SU-DHL-6 (cell line): ENCODE measurements around the gene SURF6.

Source experiments
- H2AFZ ChIP-seq: fragments of 200-600 bp; sonication (generic); 2 replicates; pipeline ENCODE4 v1.6.1; 2014; ENCODE audit warnings: low read depth, mild to moderate bottlenecking, moderate library complexity, mixed read lengths, antibody characterized with exemption, low read length; ENCODE audit not compliant: severe bottlenecking
- H3F3A ChIP-seq: fragments of 200-600 bp; shearing (Covaris generic); 2 replicates; pipeline ENCODE4 v1.6.0; 2016; ENCODE audit warnings: antibody characterized with exemption, mild to moderate bottlenecking; ENCODE audit not compliant: insufficient read depth
- H3K27ac ChIP-seq: fragments of 200-600 bp; sonication (generic); 2 replicates; pipeline ENCODE4 v1.5.1; 2016; ENCODE audit warnings: low read depth, mild to moderate bottlenecking, low read length, moderate library complexity, mixed read lengths
- H3K27me3 ChIP-seq: fragments of 200-600 bp; sonication (generic), shearing (Covaris generic); 2 replicates; pipeline ENCODE4 v1.6.0; 2014; ENCODE audit warnings: mild to moderate bottlenecking, low read length
- H3K36me3 ChIP-seq: fragments of 200-600 bp; sonication (generic); 2 replicates; pipeline ENCODE4 v1.6.1; 2014; ENCODE audit warnings: mild to moderate bottlenecking, low read length, mixed read lengths
- H3K4me2 ChIP-seq: fragments of 300-600, 200-600 bp; shearing (Covaris generic), sonication (generic); 2 replicates; pipeline ENCODE4 v1.6.0; 2014; ENCODE audit warnings: low read length, low read depth, mild to moderate bottlenecking; ENCODE audit not compliant: poor library complexity, severe bottlenecking
- H3K4me3 ChIP-seq: fragments of 200-600 bp; sonication (generic); 2 replicates; pipeline ENCODE4 v1.5.1; 2014; ENCODE audit warnings: antibody characterized with exemption, low read length, mild to moderate bottlenecking, mixed read lengths; ENCODE audit not compliant: insufficient read depth, poor library complexity, severe bottlenecking
- H3K79me2 ChIP-seq: fragments of 200-600 bp; sonication (generic); 2 replicates; pipeline ENCODE4 v1.6.1; 2014; ENCODE audit warnings: mild to moderate bottlenecking, low read length, moderate library complexity; ENCODE audit not compliant: insufficient read depth
- H3K9ac ChIP-seq: fragments of 200-600 bp; sonication (generic); 2 replicates; pipeline ENCODE4 v1.7.0; 2014; ENCODE audit warnings: mild to moderate bottlenecking, low read length
- H3K9me2 ChIP-seq: fragments of 200-600 bp; sonication (generic); replicated peaks from 2 replicates; pipeline ENCODE4 v1.6.1; 2014; ENCODE audit warnings: low read length; ENCODE audit not compliant: insufficient read depth
- H3K9me3 ChIP-seq: fragments of 200-600 bp; sonication (generic); 2 replicates; pipeline ENCODE4 v1.6.1; 2014; ENCODE audit warnings: low read length, mixed read lengths; ENCODE audit not compliant: insufficient read depth
- H4K20me1 ChIP-seq: fragments of 200-600 bp; sonication (generic); 2 replicates; pipeline ENCODE4 v1.6.1; 2014; ENCODE audit warnings: low read depth, mild to moderate bottlenecking, antibody characterized with exemption, low read length, moderate library complexity, mixed read lengths
- EZH2phosphoT487 ChIP-seq: fragments of 200-600 bp; sonication (generic), shearing (Covaris generic); conservative IDR thresholded peaks from 2 replicates; pipeline ENCODE4 v1.6.1; 2018; ENCODE audit warnings: mild to moderate bottlenecking, antibody characterized with exemption, low read length, moderate library complexity, mixed read lengths
- TF ChIP-seq, protein P1 (sequence below): fragments of 200-600 bp; sonication (generic); IDR thresholded peaks from one replicate; pipeline ENCODE4 v1.5.1; 2017; ENCODE audit warnings: antibody characterized with exemption, mild to moderate bottlenecking, low read length, moderate library complexity; ENCODE audit not compliant: insufficient read depth, poor library complexity, severe bottlenecking

Gene SURF6

DNA sequence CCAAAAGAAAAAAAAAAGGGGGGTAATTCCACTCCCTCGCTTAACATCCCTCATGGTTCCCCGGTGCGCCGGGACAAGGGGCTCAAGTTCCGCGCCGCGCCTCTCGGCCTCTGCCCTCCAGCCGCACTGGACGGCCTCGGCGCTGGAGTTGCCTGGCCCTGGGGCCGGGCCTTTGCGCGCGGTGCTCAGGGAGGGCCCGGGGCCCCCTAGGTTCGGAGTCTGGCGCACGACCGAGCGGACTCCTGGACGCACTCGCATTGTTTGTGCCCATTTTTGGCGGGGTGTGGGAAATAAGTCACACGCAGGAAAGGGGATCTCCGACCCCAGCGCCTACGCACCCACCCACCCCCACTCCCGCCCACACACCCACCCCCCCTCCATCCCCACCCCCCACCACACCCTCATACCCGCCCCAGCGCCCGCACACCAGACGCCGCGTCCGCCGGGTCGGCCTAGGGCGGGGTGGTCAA lies 11.6 kb upstream of the SURF6 start:
- H4K20me1 ChIP-seq: no peaks in the 10 kb centered on the region; the same call in 1 of the 2 replicates
- peak overlapping the region; percentile 99 for H3K4me3 ChIP-seq
- H3K9ac ChIP-seq: peak overlapping the region; percentile 100
- no peaks in the 10 kb centered on the region for H3K9me2 ChIP-seq
- peak overlapping the region; percentile 92 for H3K27ac ChIP-seq
- peaks cover 34% of the 10 kb centered on the region for H3K36me3 ChIP-seq
- peaks cover 40% of the 10 kb centered on the region for H3K79me2 ChIP-seq
- H3F3A ChIP-seq: peaks cover 42% of the 10 kb centered on the region
- H3K4me2 ChIP-seq: peak overlapping the region; percentile 63
- no peaks in the 10 kb centered on the region for H3K9me3 ChIP-seq
- no peaks in the 10 kb centered on the region for H3K27me3 ChIP-seq
- H2AFZ ChIP-seq: no peak overlapping the region
- no peak for TF ChIP-seq EZH2phosphoT487
- TF ChIP-seq, protein P1, sequence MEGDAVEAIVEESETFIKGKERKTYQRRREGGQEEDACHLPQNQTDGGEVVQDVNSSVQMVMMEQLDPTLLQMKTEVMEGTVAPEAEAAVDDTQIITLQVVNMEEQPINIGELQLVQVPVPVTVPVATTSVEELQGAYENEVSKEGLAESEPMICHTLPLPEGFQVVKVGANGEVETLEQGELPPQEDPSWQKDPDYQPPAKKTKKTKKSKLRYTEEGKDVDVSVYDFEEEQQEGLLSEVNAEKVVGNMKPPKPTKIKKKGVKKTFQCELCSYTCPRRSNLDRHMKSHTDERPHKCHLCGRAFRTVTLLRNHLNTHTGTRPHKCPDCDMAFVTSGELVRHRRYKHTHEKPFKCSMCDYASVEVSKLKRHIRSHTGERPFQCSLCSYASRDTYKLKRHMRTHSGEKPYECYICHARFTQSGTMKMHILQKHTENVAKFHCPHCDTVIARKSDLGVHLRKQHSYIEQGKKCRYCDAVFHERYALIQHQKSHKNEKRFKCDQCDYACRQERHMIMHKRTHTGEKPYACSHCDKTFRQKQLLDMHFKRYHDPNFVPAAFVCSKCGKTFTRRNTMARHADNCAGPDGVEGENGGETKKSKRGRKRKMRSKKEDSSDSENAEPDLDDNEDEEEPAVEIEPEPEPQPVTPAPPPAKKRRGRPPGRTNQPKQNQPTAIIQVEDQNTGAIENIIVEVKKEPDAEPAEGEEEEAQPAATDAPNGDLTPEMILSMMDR: no peak

DNA sequence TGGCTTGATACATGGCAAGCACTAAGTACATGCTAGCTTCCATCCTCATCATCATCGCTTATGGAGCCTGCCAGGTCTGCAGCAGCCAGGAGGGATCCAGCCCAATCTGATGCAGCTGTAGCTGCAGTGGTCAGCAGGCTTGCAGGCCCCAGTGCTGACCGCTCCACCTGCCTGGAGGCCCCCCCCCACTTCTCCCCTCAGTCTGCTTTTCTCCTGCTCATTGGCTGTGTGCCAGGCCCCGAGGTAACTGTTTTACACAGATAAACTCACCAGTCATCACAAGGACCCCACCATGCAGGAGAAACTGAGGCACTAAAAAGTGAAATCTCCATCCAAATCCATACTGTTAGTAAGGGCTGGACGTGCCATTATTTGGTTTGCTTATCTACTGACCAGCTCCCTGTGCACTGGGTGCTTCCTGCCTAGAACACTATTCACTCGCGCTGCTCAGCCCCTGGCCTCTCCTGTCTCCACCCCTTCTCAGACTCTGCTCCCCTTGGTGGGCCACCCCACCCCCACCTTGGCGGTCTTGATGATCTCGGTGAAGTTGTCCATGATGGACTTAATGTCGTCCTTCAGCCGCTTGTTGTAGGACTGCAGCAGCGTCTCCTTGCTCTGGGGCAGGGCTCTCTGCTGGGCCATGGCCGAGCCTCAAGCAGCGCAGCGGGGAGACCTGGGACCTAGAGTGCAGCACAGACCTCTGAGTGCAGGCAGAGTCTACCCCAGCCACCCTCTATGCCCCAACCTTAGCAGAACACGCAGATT lies 10.2 kb upstream of the SURF6 start:
- peak overlapping the region; percentile 63 for H3K4me2 ChIP-seq
- no peak for TF ChIP-seq EZH2phosphoT487
- TF ChIP-seq, protein P1: no peak
- H3K9ac ChIP-seq: peak overlapping the region; percentile 100
- no peak overlapping the region for H3K27ac ChIP-seq
- H3K9me3 ChIP-seq: no peaks in the 10 kb centered on the region
- H3K36me3 ChIP-seq: peaks cover 27% of the 10 kb centered on the region
- peaks cover 40% of the 10 kb centered on the region for H3K79me2 ChIP-seq
- peaks cover 28% of the 10 kb centered on the region for H3F3A ChIP-seq
- no peak overlapping the region for H2AFZ ChIP-seq
- no peaks in the 10 kb centered on the region; the same call in 1 of the 2 replicates for H4K20me1 ChIP-seq
- H3K27me3 ChIP-seq: no peaks in the 10 kb centered on the region
- H3K4me3 ChIP-seq: peak overlapping the region; percentile 99
- H3K9me2 ChIP-seq: no peaks in the 10 kb centered on the region

DNA sequence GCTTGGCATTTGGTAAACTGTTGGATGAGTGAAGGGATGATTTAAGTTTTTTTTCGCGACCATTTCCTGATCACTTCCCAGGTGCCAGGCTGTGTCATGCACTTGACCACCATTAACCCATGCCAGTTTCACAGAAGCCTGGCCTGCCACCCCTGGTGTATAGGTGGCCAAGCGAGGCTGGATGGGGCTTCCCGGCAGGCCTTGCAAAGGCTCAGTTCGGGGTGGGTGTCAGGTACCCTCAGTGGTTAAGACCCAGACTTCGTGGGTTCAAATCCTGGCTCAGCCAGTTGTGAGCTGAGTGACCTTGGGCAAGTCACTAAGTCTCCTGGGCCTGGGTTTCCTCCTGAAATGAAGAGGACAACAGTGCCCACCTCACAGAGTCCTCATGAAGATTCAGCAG lies 9.6 kb upstream of the SURF6 start:
- H3K27ac ChIP-seq: no peak overlapping the region
- H3K4me3 ChIP-seq: no peak overlapping the region
- H3F3A ChIP-seq: peaks cover 22% of the 10 kb centered on the region
- H3K9ac ChIP-seq: no peak overlapping the region
- peaks cover 21% of the 10 kb centered on the region for H3K36me3 ChIP-seq
- no peak overlapping the region for H3K4me2 ChIP-seq
- H3K79me2 ChIP-seq: peaks cover 40% of the 10 kb centered on the region
- H4K20me1 ChIP-seq: no peaks in the 10 kb centered on the region; the same call in 1 of the 2 replicates
- H3K9me3 ChIP-seq: no peaks in the 10 kb centered on the region
- H3K9me2 ChIP-seq: no peaks in the 10 kb centered on the region
- TF ChIP-seq EZH2phosphoT487: no peak
- TF ChIP-seq, protein P1: no peak
- H2AFZ ChIP-seq: no peak overlapping the region
- H3K27me3 ChIP-seq: no peaks in the 10 kb centered on the region
